ENCODE data around the gene EHD2. TPM values are rescaled to one million over a fixed set of nuclear protein-coding genes. Genes with fewer than 3 reads are reported as not detected.

EHD2 gene
- polyA plus RNA-seq, 3 donors = not detected

- H3K27me3 ChIP-seq (ENCODE audit: control insufficient read depth in 2 of 2, insufficient read depth in 2 of 2, low read length in 2 of 2) = peaks cover 0 to under 1% of the 10 kb centered on the region in 2 donors
- H3K9ac ChIP-seq (ENCODE audit: insufficient read depth, low read length, poor library complexity, severe bottlenecking) = no peak overlapping the region
- H3K4me1 ChIP-seq (ENCODE audit: control insufficient read depth in 1 of 2, insufficient read depth in 2 of 2, low read length in 2 of 2) = peaks cover 0 to 3% of the 10 kb centered on the region in 2 donors
- H3K4me3 ChIP-seq (replicated peaks in 1 of 3; ENCODE audit: low read depth in 2 of 3, low read length in 3 of 3) = no peak overlapping the region
- H3K4me2 ChIP-seq (replicated peaks; ENCODE audit: extremely low read depth, low read length, poor library complexity, severe bottlenecking) = no peak overlapping the region
- H4K20me1 ChIP-seq (ENCODE audit: insufficient read depth, low read length) = peaks cover 22% of the 10 kb centered on the region
- TF ChIP-seq CTCF (IDR thresholded peaks at IDR 0.05) = no peak
- Mint-ChIP-seq H3K4me1 (peaks cover 6% of the 10 kb centered on the region), H3K4me3 (no peak overlapping the region), H3K9me3 (peaks cover 0 to 3% (median 0%) of the 10 kb centered on the region in 7 donors), H3K36me3 (peaks cover 31 to 52% of the 10 kb centered on the region in 2 donors), H3K27ac (no peak overlapping the region), H3K27me3 (ENCODE audit: low read depth in 3 of 3) (peaks cover 2 to 4% (median 2%) of the 10 kb centered on the region in 3 donors)
- intact Hi-C loops (cut with micrococcal nuclease) = loop anchor here in 1 of 2 donors (10.0 kb wide), 1 partner anchor 427 kb away; the partner anchor contains the start of gene INAFM1
- no peak overlapping the region for H2AFZ ChIP-seq (ENCODE audit: insufficient read depth, low read depth, low read length, poor library complexity, severe bottlenecking)
- no peak for DNase-seq
- H3K27ac ChIP-seq (ENCODE audit: low read depth in 1 of 2, low read length in 2 of 2) = no peak overlapping the region
- H3K36me3 ChIP-seq (replicated peaks in 1 of 2; ENCODE audit: control insufficient read depth in 1 of 2, insufficient read depth in 2 of 2, low read length in 2 of 2) = peaks cover 30 to 55% of the 10 kb centered on the region in 2 donors
- H3K9me3 ChIP-seq (replicated peaks in 1 of 2; ENCODE audit: control insufficient read depth in 1 of 2, insufficient read depth in 1 of 2, low read length in 2 of 2) = no peaks in the 10 kb centered on the region
- no peaks in the 10 kb centered on the region for H3K79me2 ChIP-seq (ENCODE audit: insufficient read depth, low read length)
- WGBS (ENCODE audit: insufficient coverage) = 94% methylated on average over 79 of the region's 91 CpGs
These were observed 11.3 kb upstream of the EHD2 start for GRCh38 chr19:47701717-47702552.

GRCh38 chr19:47702671-47703070 is 10.6 kb upstream of the EHD2 start:
- H3K4me1 Mint-ChIP-seq = peaks cover 9% of the 10 kb centered on the region
- Histone ChIP-seq H2AFZ (ENCODE audit: insufficient read depth, low read depth, low read length, poor library complexity, severe bottlenecking) (no peak overlapping the region), H3K27me3 (ENCODE audit: control insufficient read depth in 2 of 2, insufficient read depth in 2 of 2, low read length in 2 of 2) (peaks cover 0 to 2% of the 10 kb centered on the region in 2 donors), H3K79me2 (ENCODE audit: insufficient read depth, low read length) (no peaks in the 10 kb centered on the region), H3K9ac (ENCODE audit: insufficient read depth, low read length, poor library complexity, severe bottlenecking) (no peak overlapping the region), H3K4me2 (replicated peaks; ENCODE audit: extremely low read depth, low read length, poor library complexity, severe bottlenecking) (no peak overlapping the region), H3K4me3 (replicated peaks in 1 of 3; ENCODE audit: low read depth in 2 of 3, low read length in 3 of 3) (no peak overlapping the region), H3K9me3 (replicated peaks in 1 of 2; ENCODE audit: control insufficient read depth in 1 of 2, insufficient read depth in 1 of 2, low read length in 2 of 2) (no peaks in the 10 kb centered on the region), H4K20me1 (ENCODE audit: insufficient read depth, low read length) (peaks cover 22% of the 10 kb centered on the region), H3K4me1 (ENCODE audit: control insufficient read depth in 1 of 2, insufficient read depth in 2 of 2, low read length in 2 of 2) (peaks cover 0 to 3% of the 10 kb centered on the region in 2 donors), H3K27ac (ENCODE audit: low read depth in 1 of 2, low read length in 2 of 2) (no peak overlapping the region), H3K36me3 (replicated peaks in 1 of 2; ENCODE audit: control insufficient read depth in 1 of 2, insufficient read depth in 2 of 2, low read length in 2 of 2) (peaks cover 30 to 55% of the 10 kb centered on the region in 2 donors)
- no peak for TF ChIP-seq CTCF (IDR thresholded peaks at IDR 0.05)
- peaks cover 2 to 8% (median 4%) of the 10 kb centered on the region in 3 donors for H3K27me3 Mint-ChIP-seq (ENCODE audit: low read depth in 3 of 3)
- intact Hi-C loops (cut with micrococcal nuclease) = loop anchor here in 1 of 2 donors (10.0 kb wide), 1 partner anchor 428 kb away; the partner anchor contains the start of gene INAFM1
- DNase-seq = no peak
- H3K4me3 Mint-ChIP-seq = no peak overlapping the region
- 0% methylated on average over 6 of the region's 18 CpGs for WGBS (ENCODE audit: insufficient coverage)
- peaks cover 31 to 47% of the 10 kb centered on the region in 2 donors for H3K36me3 Mint-ChIP-seq
- peaks cover 0 to 6% (median 0%) of the 10 kb centered on the region in 7 donors for H3K9me3 Mint-ChIP-seq
- H3K27ac Mint-ChIP-seq = peak overlapping the region in 1 of 7 donors; percentile 31
